Uterus (tissue), 2 donors: Measurements from ENCODE around the gene CASZ1.

Source experiments
- CTCF ChIP-seq, 4 experiments: fragments of 200-600 bp in 2 of 4; fragments of 450-650 bp in 2 of 4; sonication (generic) in 2 of 4; IDR thresholded peaks; one replicate each; pipeline ENCODE4 v1.5.1; 2016 to 2019; ENCODE audit warnings: antibody characterized with exemption in 4 of 4, mild to moderate bottlenecking in 2 of 4, moderate library complexity in 1 of 4
- POLR2A ChIP-seq, 2 donors: fragments of 450-650 bp; IDR thresholded peaks; one replicate each; pipeline ENCODE4 v1.6.1; 2016; ENCODE audit warnings: antibody characterized with exemption in 2 of 2, mild to moderate bottlenecking in 1 of 2, moderate library complexity in 1 of 2

- TF ChIP-seq CTCF (IDR thresholded peaks at IDR 0.05) (no peak), POLR2A (IDR thresholded peaks at IDR 0.05) (no peak)
These were observed 44.8 kb downstream of the CASZ1 start for GRCh38 chr1:10751561-10752085.
